ENCODE data around the gene MMP21. TPM values are rescaled to one million over a fixed set of nuclear protein-coding genes. Genes with fewer than 3 reads are reported as not detected.
A peak's percentile ranks its signal among the peaks of the same experiment; 100 is the strongest.

The MMP21 gene, protein sequence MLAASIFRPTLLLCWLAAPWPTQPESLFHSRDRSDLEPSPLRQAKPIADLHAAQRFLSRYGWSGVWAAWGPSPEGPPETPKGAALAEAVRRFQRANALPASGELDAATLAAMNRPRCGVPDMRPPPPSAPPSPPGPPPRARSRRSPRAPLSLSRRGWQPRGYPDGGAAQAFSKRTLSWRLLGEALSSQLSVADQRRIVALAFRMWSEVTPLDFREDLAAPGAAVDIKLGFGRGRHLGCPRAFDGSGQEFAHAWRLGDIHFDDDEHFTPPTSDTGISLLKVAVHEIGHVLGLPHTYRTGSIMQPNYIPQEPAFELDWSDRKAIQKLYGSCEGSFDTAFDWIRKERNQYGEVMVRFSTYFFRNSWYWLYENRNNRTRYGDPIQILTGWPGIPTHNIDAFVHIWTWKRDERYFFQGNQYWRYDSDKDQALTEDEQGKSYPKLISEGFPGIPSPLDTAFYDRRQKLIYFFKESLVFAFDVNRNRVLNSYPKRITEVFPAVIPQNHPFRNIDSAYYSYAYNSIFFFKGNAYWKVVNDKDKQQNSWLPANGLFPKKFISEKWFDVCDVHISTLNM
- polyA plus RNA-seq (2013): 0.04 TPM

DNA sequence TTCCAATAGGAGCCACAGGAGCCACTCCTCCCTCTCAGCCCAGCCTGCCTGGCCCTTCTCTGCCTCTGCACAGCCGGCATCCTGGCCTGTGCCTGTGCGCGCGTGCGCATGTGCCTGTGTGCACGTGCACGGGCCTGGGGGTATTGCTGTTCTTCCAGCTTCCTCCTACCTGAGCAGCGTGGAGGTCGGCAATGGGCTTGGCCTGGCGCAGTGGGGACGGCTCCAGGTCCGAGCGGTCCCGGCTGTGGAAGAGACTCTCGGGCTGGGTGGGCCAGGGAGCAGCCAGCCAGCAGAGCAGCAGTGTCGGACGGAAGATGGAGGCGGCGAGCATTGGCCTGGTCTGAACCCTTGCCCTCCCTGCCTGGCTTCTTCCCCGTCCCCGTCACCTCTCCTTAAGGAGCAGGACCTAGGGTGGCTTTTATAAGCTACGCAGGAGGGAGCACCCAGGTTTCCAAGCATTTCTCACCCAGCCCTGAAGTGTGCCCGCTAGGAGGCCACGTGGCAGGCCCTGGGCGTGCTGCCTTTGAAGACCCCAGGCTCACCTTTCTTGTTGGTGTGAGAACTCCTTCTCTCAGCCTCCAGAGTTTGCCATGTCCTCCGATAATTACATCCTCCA lies at the start of gene MMP21:
TSS of gene MMP21 (minus strand) at position 331 of the 616 bp plus-strand sequence. CDS start at position 331, 0 bp downstream.
- peaks cover 0 to 29% (median 0%) of the 10 kb centered on the region in 5 experiments for H3K27me3 ChIP-seq (replicated peaks in 2 of 5; ENCODE audit: control insufficient read depth in 4 of 5, insufficient read depth in 5 of 5, low read length in 4 of 5)
- H3K4me1 ChIP-seq (ENCODE audit: control extremely low read depth in 1 of 4, control insufficient read depth in 4 of 4, insufficient read depth in 4 of 4, low read length in 3 of 4): no peaks in the 10 kb centered on the region
- H3K36me3 ChIP-seq (ENCODE audit: control insufficient read depth in 4 of 4, insufficient read depth in 4 of 4, low read length in 3 of 4): no peaks in the 10 kb centered on the region
- WGBS (ENCODE audit: insufficient coverage): 95% methylated on average over 25 of the region's 26 CpGs
- H3K9me3 ChIP-seq (ENCODE audit: control extremely low read depth in 1 of 5, control insufficient read depth in 4 of 5, insufficient read depth in 2 of 5, low read depth in 1 of 5, low read length in 4 of 5): peaks cover 0 to 1% (median 0%) of the 10 kb centered on the region in 5 experiments
- ChIA-PET CTCF (no interaction called here), POLR2A (no interaction called here)
- H3K27ac ChIP-seq (ENCODE audit: insufficient read depth in 1 of 2, low read depth in 1 of 2, low read length in 2 of 2, poor library complexity in 1 of 2, severe bottlenecking in 2 of 2): no peak within 1 kb of the TSS
- H3K4me3 ChIP-seq (ENCODE audit: control insufficient read depth in 1 of 7, extremely low read depth in 1 of 7, insufficient read depth in 4 of 7, low read depth in 2 of 7, low read length in 6 of 7): no peak within 1 kb of the TSS
- no peak for DNase-seq

DNA sequence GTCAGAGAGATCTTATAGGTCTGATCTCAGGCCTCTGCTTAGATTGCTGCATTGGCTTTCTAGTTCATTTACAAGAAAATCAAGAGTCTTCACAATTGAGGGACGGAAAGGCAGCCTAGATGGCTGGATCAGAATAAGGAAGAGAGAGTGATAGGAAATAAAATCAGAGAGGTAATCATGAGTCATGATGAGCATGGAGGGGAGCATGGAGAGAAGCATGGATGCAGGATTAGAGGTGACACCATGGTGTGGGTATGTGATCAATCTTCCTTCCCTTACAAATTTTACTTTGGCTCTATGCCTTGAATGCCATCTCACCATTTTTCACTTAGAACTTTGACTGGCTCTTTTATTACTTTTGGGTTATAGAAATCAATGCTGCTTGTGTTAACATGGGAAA lies 49.1 kb upstream of the MMP21 start:
- ChIA-PET POLR2A (no interaction called here), CTCF (no interaction called here)
- Histone ChIP-seq H3K27me3 (replicated peaks in 2 of 5; ENCODE audit: control insufficient read depth in 4 of 5, insufficient read depth in 5 of 5, low read length in 4 of 5) (no peaks in the 10 kb centered on the region), H3K4me3 (ENCODE audit: control insufficient read depth in 1 of 7, extremely low read depth in 1 of 7, insufficient read depth in 4 of 7, low read depth in 2 of 7, low read length in 6 of 7) (peak overlapping the region in 5 of 7 experiments; percentile 94 to 100 (median 98)), H3K36me3 (ENCODE audit: control insufficient read depth in 4 of 4, insufficient read depth in 4 of 4, low read length in 3 of 4) (peaks cover 13 to 40% (median 24%) of the 10 kb centered on the region in 4 experiments), H3K9me3 (ENCODE audit: control extremely low read depth in 1 of 5, control insufficient read depth in 4 of 5, insufficient read depth in 2 of 5, low read depth in 1 of 5, low read length in 4 of 5) (no peaks in the 10 kb centered on the region), H3K4me1 (ENCODE audit: control extremely low read depth in 1 of 4, control insufficient read depth in 4 of 4, insufficient read depth in 4 of 4, low read length in 3 of 4) (peaks cover 9 to 28% (median 20%) of the 10 kb centered on the region in 4 experiments), H3K27ac (ENCODE audit: insufficient read depth in 1 of 2, low read depth in 1 of 2, low read length in 2 of 2, poor library complexity in 1 of 2, severe bottlenecking in 2 of 2) (peak overlapping the region; percentile 96 to 99)
- WGBS (ENCODE audit: insufficient coverage): 86% methylated on average over 1 of the region's 1 CpG
- no peak for DNase-seq

DNA sequence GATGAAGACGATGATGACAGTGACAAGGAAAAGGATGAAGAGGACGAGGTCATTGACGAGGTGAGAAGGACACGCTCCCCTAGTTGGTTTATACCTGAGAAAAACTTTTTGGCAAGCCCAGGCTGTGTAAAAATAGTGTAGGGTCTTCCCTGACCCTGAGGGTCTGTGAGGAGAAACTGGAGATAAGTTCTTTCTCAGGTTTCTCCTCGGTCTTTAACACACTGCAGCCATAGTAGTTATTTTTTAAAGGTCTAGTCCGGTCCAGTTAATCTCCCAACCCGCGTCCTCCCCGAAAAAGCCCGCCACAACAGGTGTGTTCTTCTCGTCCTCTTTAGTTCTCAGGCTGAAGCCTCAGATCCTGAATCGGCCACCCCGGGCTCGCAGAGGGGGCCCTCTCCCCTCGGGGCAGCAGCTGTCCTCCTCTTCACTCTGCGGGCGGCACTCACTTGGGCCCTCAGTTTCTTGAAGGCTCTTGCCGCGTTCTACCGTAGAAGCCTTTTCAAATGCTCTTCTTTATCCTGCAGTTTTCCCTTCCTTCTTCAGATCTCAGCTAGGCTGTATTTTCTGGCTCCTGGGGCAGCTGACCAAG lies 48.1 kb upstream of the MMP21 start:
- peaks cover 9 to 28% (median 20%) of the 10 kb centered on the region in 4 experiments for H3K4me1 ChIP-seq (ENCODE audit: control extremely low read depth in 1 of 4, control insufficient read depth in 4 of 4, insufficient read depth in 4 of 4, low read length in 3 of 4)
- peak overlapping the region; percentile 94 to 100 (median 98) for H3K4me3 ChIP-seq (ENCODE audit: control insufficient read depth in 1 of 7, extremely low read depth in 1 of 7, insufficient read depth in 4 of 7, low read depth in 2 of 7, low read length in 6 of 7)
- peak overlapping the region; percentile 96 to 99 for H3K27ac ChIP-seq (ENCODE audit: insufficient read depth in 1 of 2, low read depth in 1 of 2, low read length in 2 of 2, poor library complexity in 1 of 2, severe bottlenecking in 2 of 2)
- 0% methylated on average over 16 of the region's 20 CpGs for WGBS (ENCODE audit: insufficient coverage)
- no peaks in the 10 kb centered on the region for H3K27me3 ChIP-seq (replicated peaks in 2 of 5; ENCODE audit: control insufficient read depth in 4 of 5, insufficient read depth in 5 of 5, low read length in 4 of 5)
- H3K36me3 ChIP-seq (ENCODE audit: control insufficient read depth in 4 of 4, insufficient read depth in 4 of 4, low read length in 3 of 4): peaks cover 7 to 30% (median 16%) of the 10 kb centered on the region in 4 experiments
- no peaks in the 10 kb centered on the region for H3K9me3 ChIP-seq (ENCODE audit: control extremely low read depth in 1 of 5, control insufficient read depth in 4 of 5, insufficient read depth in 2 of 5, low read depth in 1 of 5, low read length in 4 of 5)
- CTCF ChIA-PET: interaction anchor here (1.0 kb wide), 1 partner anchor 16 kb away, joined by 3 read pairs; no protein-coding TSS in a partner anchor
- POLR2A ChIA-PET: no interaction called here
- DNase-seq: peak in 2 of 3 donors; percentile 6 to 11

DNA sequence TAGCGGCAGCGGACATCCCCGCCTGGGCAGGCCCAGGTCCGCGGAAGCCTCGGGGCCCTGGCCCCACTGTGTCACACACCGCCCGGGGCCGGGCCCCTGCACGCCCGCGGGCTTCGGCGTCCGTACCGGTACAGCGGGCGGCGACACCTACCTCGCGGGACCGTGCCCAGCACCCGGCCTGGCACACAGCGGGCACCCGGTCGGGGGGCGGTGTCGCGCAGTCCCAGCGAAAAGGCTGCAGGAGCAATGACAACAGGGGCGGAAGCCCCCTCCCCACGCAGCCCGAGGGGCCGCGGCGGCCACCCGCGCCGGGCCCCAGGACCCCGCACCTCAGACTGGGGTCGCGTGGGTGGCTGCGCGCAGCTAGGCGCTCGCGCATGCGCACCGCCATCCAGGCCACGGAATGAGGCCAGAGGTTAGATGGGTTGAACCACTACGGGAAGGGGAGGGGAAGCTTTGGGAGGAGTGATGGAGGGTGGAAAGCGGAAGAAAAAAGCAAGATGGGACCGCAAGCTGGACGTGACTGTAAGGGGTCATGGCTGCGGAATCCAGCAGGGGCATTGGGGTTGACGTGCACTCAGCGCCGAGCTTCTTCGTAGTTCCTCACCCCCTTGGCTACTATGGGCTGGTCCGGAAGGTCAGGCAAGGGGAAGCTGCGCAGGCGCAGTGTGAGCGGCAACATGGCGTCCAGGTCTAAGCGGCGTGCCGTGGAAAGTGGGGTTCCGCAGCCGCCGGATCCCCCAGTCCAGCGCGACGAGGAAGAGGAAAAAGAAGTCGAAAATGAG lies 47.4 kb upstream of the MMP21 start, which contains the start of the genes BCCIP and UROS:
TSS of gene BCCIP (plus strand) at position 669 of the 785 bp plus-strand sequence. CDS start at position 681, 12 bp downstream.
TSS of gene UROS (minus strand) at position 381 of the 785 bp plus-strand sequence. CDS start 6,759 bp downstream, outside the sequence.
- no peaks in the 10 kb centered on the region for H3K27me3 ChIP-seq (replicated peaks in 2 of 5; ENCODE audit: control insufficient read depth in 4 of 5, insufficient read depth in 5 of 5, low read length in 4 of 5)
- no peaks in the 10 kb centered on the region for H3K9me3 ChIP-seq (ENCODE audit: control extremely low read depth in 1 of 5, control insufficient read depth in 4 of 5, insufficient read depth in 2 of 5, low read depth in 1 of 5, low read length in 4 of 5)
- H3K27ac ChIP-seq (ENCODE audit: insufficient read depth in 1 of 2, low read depth in 1 of 2, low read length in 2 of 2, poor library complexity in 1 of 2, severe bottlenecking in 2 of 2): peak within 1 kb of the TSS; percentile 96 to 99
- POLR2A ChIA-PET: no interaction called here
- H3K36me3 ChIP-seq (ENCODE audit: control insufficient read depth in 4 of 4, insufficient read depth in 4 of 4, low read length in 3 of 4): peaks cover 4 to 23% (median 10%) of the 10 kb centered on the region in 4 experiments
- peaks cover 9 to 28% (median 20%) of the 10 kb centered on the region in 4 experiments for H3K4me1 ChIP-seq (ENCODE audit: control extremely low read depth in 1 of 4, control insufficient read depth in 4 of 4, insufficient read depth in 4 of 4, low read length in 3 of 4)
- peak; percentile 92 to 96 (median 95) for DNase-seq
- WGBS (ENCODE audit: insufficient coverage): 0% methylated on average over 74 of the region's 74 CpGs
- H3K4me3 ChIP-seq (ENCODE audit: control insufficient read depth in 1 of 7, extremely low read depth in 1 of 7, insufficient read depth in 4 of 7, low read depth in 2 of 7, low read length in 6 of 7): peak within 1 kb of the TSS; percentile 94 to 100 (median 98)
- CTCF ChIA-PET: interaction anchor here (1.5 kb wide), 1 partner anchor 8 kb away, joined by 6 read pairs; no protein-coding TSS in a partner anchor

DNA sequence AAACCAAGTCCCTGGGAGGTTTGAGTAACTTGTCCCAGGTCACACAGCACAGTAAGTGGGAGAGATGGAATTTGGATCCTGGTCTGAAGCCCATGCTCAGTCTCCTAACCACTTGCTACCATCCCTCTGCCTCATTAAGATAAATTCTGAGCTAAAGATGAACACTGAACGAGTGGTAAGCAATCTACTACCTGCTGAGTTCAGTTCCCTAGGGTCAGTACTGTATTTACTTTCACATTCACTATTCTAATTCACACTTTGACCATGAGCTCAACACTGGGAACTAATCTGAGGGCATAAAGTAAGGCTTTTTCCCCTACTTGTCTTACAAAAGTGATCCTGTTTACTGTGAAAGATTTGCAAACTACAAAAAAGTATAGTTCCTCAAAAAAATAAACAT lies 45.1 kb upstream of the MMP21 start:
- peaks cover 9 to 28% (median 20%) of the 10 kb centered on the region in 4 experiments for H3K4me1 ChIP-seq (ENCODE audit: control extremely low read depth in 1 of 4, control insufficient read depth in 4 of 4, insufficient read depth in 4 of 4, low read length in 3 of 4)
- H3K36me3 ChIP-seq (ENCODE audit: control insufficient read depth in 4 of 4, insufficient read depth in 4 of 4, low read length in 3 of 4): peaks cover 0 to 16% (median 2%) of the 10 kb centered on the region in 4 experiments
- ChIA-PET CTCF (no interaction called here), POLR2A (interaction anchor here (0.6 kb wide), 1 partner anchor 24 kb away, joined by 3 read pairs; no protein-coding TSS in a partner anchor)
- no peak overlapping the region for H3K4me3 ChIP-seq (ENCODE audit: control insufficient read depth in 1 of 7, extremely low read depth in 1 of 7, insufficient read depth in 4 of 7, low read depth in 2 of 7, low read length in 6 of 7)
- no peaks in the 10 kb centered on the region for H3K27me3 ChIP-seq (replicated peaks in 2 of 5; ENCODE audit: control insufficient read depth in 4 of 5, insufficient read depth in 5 of 5, low read length in 4 of 5)
- H3K9me3 ChIP-seq (ENCODE audit: control extremely low read depth in 1 of 5, control insufficient read depth in 4 of 5, insufficient read depth in 2 of 5, low read depth in 1 of 5, low read length in 4 of 5): no peaks in the 10 kb centered on the region
- no peak for DNase-seq
- H3K27ac ChIP-seq (ENCODE audit: insufficient read depth in 1 of 2, low read depth in 1 of 2, low read length in 2 of 2, poor library complexity in 1 of 2, severe bottlenecking in 2 of 2): no peak overlapping the region
- WGBS (ENCODE audit: insufficient coverage): no CpG with 5 or more reads among the region's 1 CpG

DNA sequence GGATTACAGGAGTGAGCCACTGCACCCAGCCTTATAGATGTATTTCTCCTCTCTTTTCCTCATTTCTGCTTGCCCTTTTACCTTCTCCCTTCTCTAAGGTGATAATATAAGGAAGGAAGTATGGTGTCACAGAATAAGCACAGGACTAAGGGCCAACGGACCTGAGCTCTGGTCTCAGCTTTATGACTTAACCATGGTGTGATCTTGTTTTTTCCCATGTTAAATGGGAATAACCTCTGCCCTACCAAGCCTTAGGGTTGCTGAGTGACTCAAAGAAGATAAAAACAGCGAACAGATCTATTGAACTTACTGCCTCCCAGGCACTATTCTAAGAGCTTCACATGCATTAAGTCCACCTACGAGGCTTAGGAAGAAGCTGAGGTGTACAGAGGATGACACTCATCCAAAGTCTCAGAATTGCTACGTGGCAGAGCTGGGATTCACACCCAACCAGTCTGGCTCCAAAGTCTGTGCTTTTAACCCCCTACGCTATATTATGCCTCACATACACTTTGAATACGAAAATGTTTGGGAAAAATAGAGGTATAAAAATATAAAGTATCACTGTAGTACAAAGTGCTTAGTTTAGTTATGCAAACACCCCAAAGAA lies 41.8 kb upstream of the MMP21 start:
- ChIA-PET POLR2A (no interaction called here), CTCF (interaction anchor here (1.0 kb wide), 1 partner anchor 10 kb away, joined by 3 read pairs; no protein-coding TSS in a partner anchor)
- Histone ChIP-seq H3K27ac (ENCODE audit: insufficient read depth in 1 of 2, low read depth in 1 of 2, low read length in 2 of 2, poor library complexity in 1 of 2, severe bottlenecking in 2 of 2) (no peak overlapping the region), H3K36me3 (ENCODE audit: control insufficient read depth in 4 of 4, insufficient read depth in 4 of 4, low read length in 3 of 4) (peaks cover 6 to 37% (median 19%) of the 10 kb centered on the region in 4 experiments), H3K4me1 (ENCODE audit: control extremely low read depth in 1 of 4, control insufficient read depth in 4 of 4, insufficient read depth in 4 of 4, low read length in 3 of 4) (peaks cover 0 to 8% (median 8%) of the 10 kb centered on the region in 4 experiments), H3K4me3 (ENCODE audit: control insufficient read depth in 1 of 7, extremely low read depth in 1 of 7, insufficient read depth in 4 of 7, low read depth in 2 of 7, low read length in 6 of 7) (no peak overlapping the region), H3K9me3 (ENCODE audit: control extremely low read depth in 1 of 5, control insufficient read depth in 4 of 5, insufficient read depth in 2 of 5, low read depth in 1 of 5, low read length in 4 of 5) (no peaks in the 10 kb centered on the region), H3K27me3 (replicated peaks in 2 of 5; ENCODE audit: control insufficient read depth in 4 of 5, insufficient read depth in 5 of 5, low read length in 4 of 5) (no peaks in the 10 kb centered on the region)
- no CpG with 5 or more reads among the region's 6 CpGs for WGBS (ENCODE audit: insufficient coverage)
- no peak for DNase-seq
